HuH-7.5 (cell line): Measurements from ENCODE around the gene TMPRSS4.

Experiments used
- DNase-seq: peaks from one replicate; pipeline ENCODE4 v3.0.0; 2011; ENCODE audit warnings: low spot score

Gene TMPRSS4

DNA sequence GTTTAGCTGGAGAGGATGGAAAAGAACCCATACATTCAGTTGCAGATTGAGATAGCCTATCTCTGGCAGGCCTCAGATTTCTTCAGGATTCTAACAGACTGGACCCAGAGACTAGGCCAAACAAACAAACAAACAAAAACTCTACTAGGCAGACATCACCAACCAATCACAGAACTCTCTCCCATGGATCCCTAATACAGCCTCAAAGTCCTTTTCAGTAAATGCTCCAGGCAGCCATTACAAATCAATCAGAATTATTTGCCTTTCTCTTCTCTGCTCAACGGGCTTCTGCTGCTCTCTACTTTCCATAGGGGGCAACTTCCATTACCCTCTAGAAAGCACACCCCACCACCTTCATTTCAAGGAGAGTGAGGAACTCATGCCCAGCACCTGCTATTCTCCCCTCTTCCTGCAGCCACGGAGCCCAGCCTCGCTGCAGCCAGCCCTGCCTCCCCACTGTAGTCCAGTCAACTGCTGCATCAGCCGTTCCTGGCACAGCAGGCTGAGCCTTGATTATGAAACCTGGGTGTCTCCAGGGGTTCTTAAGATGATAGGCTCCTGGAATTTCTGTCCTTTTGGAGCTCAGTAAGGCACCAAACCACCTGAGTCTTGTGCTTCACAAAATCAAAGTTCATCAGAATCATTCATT is 28.9 kb downstream of the TMPRSS4 start:
- DNase-seq, result no peak

DNA sequence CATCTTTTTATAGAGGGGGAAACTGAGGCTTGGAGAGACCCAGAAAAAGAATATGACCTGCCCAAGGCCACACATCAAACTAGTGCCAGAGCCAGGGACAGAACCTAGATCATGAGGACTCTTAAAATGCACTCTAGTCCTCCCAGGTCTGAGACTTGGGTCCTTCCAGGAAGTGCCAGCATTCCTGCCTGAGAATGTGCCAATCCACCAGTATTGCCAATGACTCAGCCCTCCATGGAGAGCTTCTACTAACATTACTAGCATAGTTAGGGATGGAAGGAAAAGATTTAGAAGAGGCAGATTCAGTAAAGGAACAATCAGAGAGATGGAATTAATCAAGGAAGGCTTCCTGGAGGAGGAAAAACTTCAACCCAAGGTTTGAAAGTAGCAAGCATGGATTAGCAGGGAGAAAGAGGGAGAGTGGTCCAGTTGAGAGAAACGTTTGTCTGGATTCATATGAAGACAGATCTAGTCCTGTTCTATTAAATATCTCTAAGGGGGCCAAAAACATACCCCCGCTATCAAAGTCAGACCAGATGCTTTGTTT is 30.0 kb downstream of the TMPRSS4 start:
- DNase-seq, result no peak

DNA sequence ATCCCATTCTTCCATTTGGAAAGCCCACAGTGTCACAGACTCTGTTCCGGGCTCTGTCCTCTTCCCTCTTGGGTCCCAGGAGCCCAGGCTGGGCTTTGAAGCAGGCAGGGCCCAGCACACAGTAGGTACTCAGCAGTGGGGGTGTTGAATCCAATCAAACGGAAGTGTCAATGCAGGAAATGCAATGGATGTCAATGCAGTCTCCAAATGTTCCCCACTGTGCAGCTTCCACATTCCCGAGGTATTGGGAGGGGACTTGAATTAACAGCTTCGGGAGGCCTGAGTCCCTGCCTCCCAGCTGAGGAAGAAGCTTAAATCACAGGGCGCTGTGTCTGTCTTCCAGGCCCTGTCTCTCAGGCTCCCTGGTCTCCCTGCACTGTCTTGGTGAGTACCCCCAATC is 31.6 kb downstream of the TMPRSS4 start:
- no peak for DNase-seq

DNA sequence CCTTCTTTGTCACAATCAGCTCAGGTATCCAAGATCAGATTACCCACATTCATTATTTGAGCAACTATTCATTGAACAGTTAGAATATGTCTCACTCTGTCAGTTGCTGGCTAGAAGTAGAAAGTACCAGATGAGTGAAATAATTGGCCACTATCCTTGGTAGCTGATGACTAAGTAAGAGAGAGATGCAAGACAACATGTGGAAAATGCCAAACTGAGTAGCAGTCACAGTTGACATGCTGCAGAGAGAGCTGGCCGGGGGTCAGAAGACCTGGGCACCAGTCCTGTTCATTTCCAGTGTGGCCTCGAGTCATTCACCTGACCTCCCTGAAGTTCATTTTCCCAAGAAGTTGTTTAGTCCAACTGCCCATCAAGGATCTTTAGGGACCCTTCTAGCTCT is 32.4 kb downstream of the TMPRSS4 start:
- no peak for DNase-seq

DNA sequence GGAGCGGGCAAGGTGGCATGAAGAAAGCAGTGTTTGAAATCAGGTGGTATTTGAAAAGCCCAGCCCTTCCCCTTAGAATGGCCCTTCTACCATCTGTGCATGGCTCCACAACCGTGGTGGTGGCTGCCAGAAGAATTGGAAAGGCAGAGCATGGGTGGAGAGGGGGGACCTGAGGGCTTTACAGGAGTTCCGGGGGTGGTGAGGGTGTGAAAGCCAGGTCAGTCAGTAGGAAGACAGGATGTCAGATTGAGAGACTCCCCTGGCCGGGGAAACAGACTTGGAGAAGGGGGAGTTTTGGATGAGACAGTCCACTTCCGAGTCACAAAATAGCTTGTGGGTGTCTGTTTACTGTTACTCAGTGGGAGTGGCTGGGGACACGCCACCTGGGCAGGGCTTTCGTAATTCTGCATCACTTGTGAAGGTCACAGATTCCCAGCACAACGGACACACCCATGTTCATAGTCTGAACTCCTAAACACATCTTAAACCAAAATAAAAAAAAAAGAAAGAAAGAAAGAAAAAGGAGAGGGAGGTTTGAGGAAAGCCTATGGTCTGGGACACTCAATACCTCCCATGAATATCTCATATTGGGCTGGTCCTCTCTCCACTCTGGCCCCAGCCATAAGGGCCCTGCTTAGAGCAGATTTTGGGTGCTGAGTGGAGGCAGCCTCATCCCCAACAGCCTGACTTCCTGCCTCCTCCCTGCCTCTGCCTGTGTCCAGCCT is 34.3 kb downstream of the TMPRSS4 start:
- DNase-seq, result no peak

DNA sequence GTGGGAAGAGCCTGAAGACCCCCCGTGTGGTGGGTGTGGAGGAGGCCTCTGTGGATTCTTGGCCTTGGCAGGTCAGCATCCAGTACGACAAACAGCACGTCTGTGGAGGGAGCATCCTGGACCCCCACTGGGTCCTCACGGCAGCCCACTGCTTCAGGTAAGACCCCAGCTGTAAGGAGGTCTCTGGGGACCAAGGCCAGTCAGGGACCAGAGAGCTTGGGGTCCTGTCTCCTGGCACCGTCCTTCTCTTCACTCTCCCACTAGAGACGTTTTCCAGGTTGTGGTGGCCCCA is 34.8 kb downstream of the TMPRSS4 start:
- DNase-seq, result no peak

DNA sequence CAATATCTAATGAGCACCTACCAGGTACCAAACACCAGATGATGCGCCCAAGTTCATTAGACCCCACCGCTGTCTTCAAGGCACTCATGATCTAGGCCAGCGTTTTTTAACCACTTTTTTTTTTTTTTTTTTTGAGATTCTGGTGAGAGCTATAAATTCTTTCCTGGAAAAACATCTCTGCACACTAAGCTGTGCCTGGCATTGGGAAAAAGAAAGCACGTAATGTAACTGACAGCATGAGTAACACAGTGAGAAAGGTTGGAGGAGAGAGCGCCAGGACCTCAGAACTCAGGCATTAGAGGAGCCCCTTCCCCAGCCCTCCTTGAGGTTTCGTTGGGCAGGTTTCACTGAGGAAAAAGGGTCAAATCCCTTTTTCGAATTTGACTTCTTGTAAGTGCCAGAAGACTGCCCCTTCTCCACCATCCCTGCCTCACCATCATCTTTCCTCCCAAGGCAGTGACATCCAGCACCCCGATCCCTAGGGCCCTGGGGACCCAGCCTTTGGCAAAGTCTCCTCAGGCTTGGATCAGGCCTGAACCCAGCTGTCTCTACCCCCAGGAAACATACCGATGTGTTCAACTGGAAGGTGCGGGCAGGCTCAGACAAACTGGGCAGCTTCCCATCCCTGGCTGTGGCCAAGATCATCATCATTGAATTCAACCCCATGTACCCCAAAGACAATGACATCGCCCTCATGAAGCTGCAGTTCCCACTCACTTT is 36.0 kb downstream of the TMPRSS4 start:
- DNase-seq, result no peak

DNA sequence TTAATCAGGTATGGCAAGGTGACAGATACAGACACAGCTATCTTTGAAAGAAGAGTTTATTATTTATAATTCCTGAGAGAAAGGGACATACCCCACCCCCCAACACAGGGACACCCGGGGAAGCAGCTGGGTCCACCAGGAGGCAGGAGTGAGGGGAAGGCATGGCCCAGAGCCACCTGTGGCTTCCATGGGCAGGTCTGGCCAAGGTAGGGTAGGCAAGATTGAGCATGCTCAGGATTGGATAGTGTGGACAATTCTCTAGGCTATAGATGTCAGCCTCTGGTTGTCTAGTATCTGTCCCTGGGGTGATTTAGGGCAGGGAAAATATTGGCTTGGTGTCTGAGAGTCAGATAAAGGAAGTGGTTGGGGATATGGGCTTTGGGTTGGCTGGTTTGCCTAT is 37.4 kb downstream of the TMPRSS4 start:
- DNase-seq, result no peak

DNA sequence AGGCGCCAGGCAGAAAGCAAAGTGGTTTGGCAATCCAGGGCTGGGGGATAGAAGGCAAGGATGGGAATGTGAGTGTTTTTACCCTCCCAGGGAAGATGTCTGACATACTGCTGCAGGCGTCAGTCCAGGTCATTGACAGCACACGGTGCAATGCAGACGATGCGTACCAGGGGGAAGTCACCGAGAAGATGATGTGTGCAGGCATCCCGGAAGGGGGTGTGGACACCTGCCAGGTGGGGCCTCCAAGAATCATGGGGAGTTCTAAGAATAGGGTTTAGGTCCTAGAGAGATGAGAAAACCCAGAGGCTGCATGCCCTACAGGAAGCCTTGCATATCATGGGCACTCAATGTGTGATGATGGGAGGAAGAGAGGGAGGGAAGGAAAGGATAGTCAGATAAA is 38.2 kb downstream of the TMPRSS4 start:
- DNase-seq, result no peak

DNA sequence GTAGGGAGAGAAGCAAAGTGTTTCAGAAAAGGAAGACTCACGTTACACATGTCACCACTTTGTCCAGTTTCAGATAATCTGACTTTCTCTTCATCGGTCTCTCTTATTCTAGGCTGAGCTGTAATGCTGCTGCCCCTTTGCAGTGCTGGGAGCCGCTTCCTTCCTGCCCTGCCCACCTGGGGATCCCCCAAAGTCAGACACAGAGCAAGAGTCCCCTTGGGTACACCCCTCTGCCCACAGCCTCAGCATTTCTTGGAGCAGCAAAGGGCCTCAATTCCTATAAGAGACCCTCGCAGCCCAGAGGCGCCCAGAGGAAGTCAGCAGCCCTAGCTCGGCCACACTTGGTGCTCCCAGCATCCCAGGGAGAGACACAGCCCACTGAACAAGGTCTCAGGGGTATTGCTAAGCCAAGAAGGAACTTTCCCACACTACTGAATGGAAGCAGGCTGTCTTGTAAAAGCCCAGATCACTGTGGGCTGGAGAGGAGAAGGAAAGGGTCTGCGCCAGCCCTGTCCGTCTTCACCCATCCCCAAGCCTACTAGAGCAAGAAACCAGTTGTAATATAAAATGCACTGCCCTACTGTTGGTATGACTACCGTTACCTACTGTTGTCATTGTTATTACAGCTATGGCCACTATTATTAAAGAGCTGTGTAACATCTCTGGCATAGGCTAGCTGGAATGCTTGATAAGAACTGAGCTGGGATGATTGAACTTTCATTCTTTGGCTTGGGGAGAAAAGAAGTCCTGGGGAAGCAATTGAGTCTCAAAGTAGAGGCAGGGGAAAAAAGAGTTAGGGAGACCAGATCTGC is 41.1 kb downstream of the TMPRSS4 start:
- DNase-seq, result no peak

DNA sequence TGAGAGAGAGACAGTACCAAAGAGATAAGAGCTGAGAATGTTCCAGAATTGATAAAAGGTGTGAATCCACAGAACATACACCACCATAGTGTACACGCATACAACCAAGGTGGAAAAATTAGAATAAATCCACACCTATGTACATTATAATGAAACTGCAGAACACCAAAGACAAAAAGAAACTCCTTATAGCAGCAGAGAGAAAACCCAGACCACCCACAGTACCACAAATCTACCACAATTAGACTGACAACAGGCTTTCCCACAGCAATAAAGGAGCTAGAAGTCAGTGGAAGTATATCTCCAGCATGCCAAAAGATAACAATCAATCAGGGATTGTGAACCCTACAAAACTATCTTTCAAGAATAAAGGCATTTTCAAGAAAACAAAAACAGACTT is 43.9 kb downstream of the TMPRSS4 start:
- DNase-seq, result no peak

DNA sequence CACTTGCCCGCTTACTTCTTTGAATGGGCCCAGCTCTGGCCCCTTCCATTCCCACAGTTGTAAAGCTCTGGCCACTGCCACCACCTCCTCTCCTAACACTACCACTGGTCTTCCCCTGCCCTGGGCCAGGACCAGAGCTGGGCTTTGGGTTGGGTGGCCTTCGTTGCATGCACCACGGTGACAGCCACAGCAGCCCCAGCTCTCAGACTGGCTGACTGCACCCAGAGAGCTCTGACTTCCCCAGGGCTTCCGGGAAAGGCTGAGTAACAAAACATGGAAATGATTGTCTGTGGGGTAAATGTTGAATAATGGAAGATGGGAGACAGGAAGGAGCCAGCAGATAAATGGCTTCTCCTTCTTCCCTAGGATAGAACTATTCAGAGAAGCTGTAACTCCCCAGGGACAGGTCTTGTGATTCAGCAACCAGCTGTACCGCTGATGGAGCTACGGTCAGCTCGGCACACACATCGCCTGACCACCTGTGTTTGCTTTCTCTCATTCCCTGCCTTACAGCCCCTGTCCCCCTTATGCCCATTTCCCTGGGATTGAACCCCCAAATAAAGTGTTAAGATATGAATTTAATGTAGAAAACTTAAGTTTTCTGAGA is 48.2 kb downstream of the TMPRSS4 start:
- DNase-seq, result no peak

DNA sequence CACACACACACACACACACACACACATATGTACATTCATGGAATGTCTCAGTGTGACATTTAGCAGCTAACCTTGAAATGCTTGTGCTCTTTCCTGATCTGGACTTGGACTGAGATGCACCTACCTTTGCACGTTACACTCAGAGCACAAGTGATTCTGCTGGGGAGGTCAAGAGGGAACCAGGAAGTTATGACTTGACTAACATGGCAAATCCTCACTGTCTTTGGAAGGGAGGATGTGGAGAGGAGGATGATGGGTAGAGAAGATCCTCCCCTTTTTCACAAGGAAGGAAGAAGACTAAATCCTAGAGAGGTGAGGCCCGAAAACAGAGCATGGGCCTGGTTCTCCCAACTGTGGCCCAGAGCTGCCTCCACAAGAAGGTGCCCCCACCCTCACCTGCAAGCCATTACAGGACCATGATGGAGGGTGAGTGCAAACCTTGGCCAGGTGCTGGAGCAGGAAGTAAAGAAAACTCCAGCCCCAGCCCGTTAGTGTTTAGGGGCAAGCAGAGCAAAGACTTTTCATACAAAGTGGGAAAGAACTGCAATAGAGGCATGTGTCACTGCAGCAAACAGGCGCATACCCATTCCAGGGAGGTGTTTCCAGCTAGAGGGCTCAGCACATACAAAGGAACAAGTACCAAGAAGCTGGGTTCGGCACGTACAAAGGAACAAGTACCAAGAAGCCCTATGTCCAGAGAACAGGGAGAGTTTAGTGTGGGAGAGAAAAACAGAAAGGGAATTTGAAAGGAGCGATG is 49.4 kb downstream of the TMPRSS4 start:
- DNase-seq, result no peak

DNA sequence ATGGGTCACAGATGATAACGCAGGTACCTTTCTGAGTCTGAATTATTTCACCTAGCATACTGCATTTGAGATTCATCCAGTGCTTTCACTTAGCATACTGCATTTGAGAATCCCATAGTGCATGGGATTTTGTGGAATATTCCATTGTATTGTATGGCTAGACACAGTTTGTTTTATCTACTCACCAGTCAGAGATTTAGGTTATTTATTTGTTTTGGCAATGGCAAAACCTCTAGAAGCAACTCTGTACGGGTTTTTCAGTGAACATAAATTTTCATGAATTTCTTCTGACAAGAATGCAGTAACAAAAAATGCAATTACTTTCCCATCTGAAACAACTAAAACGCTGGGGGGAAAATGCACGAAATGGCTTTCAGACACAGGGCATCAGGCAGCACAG is 51.4 kb downstream of the TMPRSS4 start:
- DNase-seq, result no peak

DNA sequence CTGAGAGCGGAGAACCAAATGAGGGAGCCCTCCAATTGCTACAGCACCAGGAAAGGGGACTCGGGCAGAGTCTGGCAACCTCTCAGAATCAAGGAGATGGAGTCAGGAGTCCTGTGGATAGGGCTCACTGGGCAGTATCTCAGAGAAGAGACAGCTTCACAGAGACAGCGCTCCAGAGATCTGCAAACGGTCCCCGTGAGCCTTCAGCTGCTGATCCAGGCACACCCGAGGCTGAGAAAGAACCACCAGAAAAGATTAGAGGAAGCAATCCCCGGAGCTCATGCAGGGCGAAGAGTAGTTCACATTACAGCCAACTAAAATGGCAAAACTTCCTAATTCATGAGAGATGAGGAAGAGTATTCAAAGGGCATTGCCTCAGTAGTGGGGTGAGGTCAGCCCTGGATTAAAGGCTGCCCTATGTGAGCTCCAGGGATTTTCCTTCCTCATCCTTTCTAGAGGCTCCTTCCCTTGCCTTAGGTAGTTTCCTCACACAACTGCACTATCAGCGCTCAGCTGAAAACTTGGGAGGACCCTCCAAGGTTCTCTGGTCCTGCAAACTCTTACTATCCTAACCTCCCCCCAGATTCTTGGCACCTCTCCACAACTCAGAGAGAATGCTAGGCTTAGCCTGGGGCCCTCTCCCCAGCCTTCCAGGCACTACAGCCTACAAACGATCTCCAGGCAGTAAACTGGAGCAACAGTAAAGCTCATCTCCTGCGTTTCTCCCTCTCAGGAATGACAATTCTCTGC is 52.0 kb downstream of the TMPRSS4 start:
- no peak for DNase-seq

DNA sequence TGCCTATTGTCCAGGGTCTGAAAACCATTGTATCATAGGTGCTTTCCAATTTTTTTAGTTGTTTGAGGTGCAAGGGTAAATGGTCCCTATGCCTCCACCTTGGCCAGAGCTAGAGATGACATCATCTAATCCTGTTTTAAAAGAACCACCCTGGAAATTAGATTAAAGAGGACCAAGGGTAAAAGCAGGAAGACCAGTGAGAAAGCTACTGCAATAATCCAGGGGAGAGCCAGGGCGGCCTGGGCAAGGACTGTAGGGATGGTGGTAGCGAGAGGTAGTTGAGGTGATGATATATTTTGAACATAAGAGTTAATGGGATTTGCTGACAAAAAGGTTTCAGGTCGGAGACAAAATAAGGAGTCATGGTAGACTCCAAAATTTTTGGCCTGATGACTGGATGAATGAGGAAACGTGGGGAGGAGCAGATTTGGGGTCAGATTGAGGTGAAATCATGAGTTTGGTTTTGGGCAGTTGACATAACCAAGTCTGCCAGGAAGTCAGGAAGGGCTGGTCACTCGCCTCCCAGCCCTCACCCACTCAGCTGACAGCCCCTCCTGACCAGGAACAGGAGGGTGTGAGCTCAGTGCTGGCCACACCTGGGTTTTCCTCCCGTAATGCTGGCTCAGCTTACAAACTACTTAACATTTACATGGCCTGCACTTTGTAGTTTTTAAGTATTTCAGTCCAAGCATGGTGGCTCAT is 52.7 kb downstream of the TMPRSS4 start:
- no peak for DNase-seq

DNA sequence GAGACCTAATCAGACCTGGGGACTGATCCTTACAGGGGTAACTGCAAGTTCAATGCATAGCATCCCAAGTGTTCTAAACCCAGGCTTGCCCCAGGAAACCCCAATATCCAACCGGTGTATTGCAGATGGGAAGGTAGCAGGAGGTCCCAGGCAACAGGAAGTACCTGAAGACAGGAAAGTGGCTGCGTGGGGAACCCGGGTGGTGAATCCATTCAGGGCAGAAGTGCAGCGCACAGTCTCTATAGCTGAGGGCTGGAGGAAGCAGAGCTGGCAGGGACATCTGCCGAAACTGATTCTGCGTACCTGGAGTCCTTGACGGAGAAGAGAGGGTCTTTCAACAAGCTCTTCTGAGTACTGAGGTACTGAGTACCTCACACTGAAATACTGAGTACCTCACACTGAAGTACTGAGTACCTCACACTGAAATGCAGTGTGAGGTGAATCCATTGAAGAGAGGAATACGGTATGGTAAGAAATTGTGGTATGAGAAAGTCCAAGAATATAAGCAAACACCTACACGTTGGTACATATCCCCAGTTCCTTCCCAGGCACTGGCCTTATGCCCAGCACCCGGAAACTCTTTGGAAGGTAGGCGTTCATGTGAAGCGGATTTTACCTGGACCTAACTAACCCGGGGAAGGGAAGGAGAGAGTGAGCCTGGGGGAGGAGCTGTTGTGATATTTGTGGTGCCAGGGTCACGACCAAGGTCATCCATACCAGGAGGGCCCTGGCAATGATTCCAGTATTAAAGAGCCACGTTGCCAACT is 55.7 kb downstream of the TMPRSS4 start:
- DNase-seq, result no peak

DNA sequence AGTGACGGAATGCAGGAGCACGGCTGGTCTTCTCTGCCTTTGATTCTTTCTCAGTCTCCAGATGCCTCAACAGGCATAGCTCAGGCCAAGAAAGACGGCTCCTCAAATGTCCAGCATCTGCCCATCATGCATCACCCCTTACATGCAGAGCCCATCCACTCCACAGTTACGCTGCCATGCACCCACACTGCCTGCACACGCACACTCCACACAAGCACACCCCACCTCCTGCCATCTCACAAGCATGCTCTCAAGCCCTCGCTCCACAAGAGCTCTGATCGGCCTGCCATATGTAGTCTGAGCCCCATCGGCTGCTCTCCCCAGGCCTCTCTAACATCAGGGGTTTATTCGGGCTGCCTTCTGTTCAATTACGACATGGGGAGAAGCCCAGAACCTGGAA is 56.9 kb downstream of the TMPRSS4 start:
- DNase-seq, result no peak
